ENCODE measurements around the gene U2AF2. TPM values are rescaled to one million over a fixed set of nuclear protein-coding genes. Genes with fewer than 3 reads are reported as not detected.

Gene U2AF2
- total and polyA plus RNA-seq, 4 donors, result 109 to 181 (median 132) TPM

DNA sequence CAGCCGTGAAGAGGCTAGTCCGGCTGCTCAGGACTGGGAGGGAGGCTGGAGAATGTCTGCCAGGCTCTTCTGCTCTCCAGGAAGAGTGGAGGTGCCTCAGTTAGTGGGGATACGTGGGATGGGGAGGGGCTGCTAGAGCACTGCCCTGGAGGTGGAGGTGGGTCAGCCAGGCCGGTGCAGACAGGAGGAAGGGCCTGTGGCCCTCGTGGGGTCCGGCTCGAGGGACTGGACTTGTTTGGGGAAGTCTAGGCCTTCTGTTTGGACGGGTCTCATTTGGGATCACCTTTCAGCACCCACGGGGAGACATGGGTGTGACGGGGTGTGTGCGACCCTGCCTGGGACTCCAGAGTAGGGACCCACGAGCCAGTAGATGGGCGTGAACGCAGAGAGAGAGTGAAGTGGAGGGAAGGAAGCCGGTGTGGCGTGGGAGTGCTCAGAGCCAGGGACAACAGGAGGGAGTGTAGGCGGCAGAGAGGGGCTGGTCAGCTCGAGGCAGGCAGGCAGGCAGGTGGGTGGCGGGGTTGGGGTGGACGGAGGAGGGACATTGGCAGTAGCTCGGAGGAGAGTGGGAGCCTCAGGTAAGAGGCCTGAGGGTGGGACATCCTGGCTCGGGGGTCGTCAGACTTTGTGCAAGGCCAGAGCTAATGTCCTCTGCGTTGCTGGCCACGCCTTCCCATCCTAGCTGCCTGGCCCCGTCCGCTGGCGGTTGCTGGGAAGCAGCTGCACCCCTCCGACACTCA lies 31.6 kb downstream of the U2AF2 start:
- H3K27me3 ChIP-seq (ENCODE audit: control insufficient read depth in 3 of 3, insufficient read depth in 3 of 3, low read length in 2 of 3), result no peaks in the 10 kb centered on the region
- no peak for TF ChIP-seq CTCF (IDR thresholded peaks at IDR 0.05; ENCODE audit: control extremely low read depth, extremely low read depth)
- H3K27ac ChIP-seq (ENCODE audit: low read depth in 1 of 2, low read length in 1 of 2), result no peak overlapping the region
- no peak for DNase-seq
- peaks cover 3 to 68% (median 29%) of the 10 kb centered on the region in 4 donors for H3K36me3 ChIP-seq (ENCODE audit: control insufficient read depth in 4 of 4, insufficient read depth in 4 of 4, low read length in 4 of 4)
- H3K9me3 ChIP-seq (ENCODE audit: control insufficient read depth in 4 of 4, insufficient read depth in 3 of 4, low read length in 3 of 4), result no peaks in the 10 kb centered on the region
- WGBS, 2 donors, result 92 to 94% methylated on average over 29 of the region's 29 CpGs
- ATAC-seq (ENCODE audit: insufficient read depth, low FRiP score), result no peak
- no peak overlapping the region for H3K9ac ChIP-seq (ENCODE audit: insufficient read depth in 1 of 2, low read length in 2 of 2)
- no peak overlapping the region for H3K4me3 ChIP-seq
- peaks cover 0 to 8% (median 0%) of the 10 kb centered on the region in 5 donors for H3K4me1 ChIP-seq (ENCODE audit: control insufficient read depth in 5 of 5, insufficient read depth in 5 of 5, low read length in 5 of 5)

GRCh38 chr19:55687281-55688201 lies 32.7 kb downstream of the U2AF2 start:
- no peak for TF ChIP-seq CTCF (IDR thresholded peaks at IDR 0.05; ENCODE audit: control extremely low read depth, extremely low read depth)
- Histone ChIP-seq H3K4me1 (ENCODE audit: control insufficient read depth in 5 of 5, insufficient read depth in 5 of 5, low read length in 5 of 5) (peaks cover 0 to 8% (median 0%) of the 10 kb centered on the region in 5 donors), H3K27me3 (ENCODE audit: control insufficient read depth in 3 of 3, insufficient read depth in 3 of 3, low read length in 2 of 3) (no peaks in the 10 kb centered on the region), H3K27ac (ENCODE audit: low read depth in 1 of 2, low read length in 1 of 2) (no peak overlapping the region), H3K36me3 (ENCODE audit: control insufficient read depth in 4 of 4, insufficient read depth in 4 of 4, low read length in 4 of 4) (peaks cover 3 to 73% (median 22%) of the 10 kb centered on the region in 4 donors), H3K4me3 (no peak overlapping the region), H3K9ac (ENCODE audit: insufficient read depth in 1 of 2, low read length in 2 of 2) (no peak overlapping the region), H3K9me3 (ENCODE audit: control insufficient read depth in 4 of 4, insufficient read depth in 3 of 4, low read length in 3 of 4) (no peaks in the 10 kb centered on the region)
- no peak for DNase-seq
- WGBS, 2 donors, result 92 to 98% methylated on average over 22 of the region's 22 CpGs
- ATAC-seq (ENCODE audit: insufficient read depth, low FRiP score), result no peak

GRCh38 chr19:55688422-55689218 lies 33.8 kb downstream of the U2AF2 start:
- no peak for TF ChIP-seq CTCF (IDR thresholded peaks at IDR 0.05; ENCODE audit: control extremely low read depth, extremely low read depth)
- no peak overlapping the region for H3K9ac ChIP-seq (ENCODE audit: insufficient read depth in 1 of 2, low read length in 2 of 2)
- WGBS, 2 donors, result 84% methylated on average over 26 to 27 of the region's 27 CpGs

More at GRCh38 chr19:55688422-55689218, 33.8 kb downstream of the U2AF2 start:
- no peak overlapping the region for H3K27ac ChIP-seq (ENCODE audit: low read depth in 1 of 2, low read length in 1 of 2)
- H3K4me1 ChIP-seq (ENCODE audit: control insufficient read depth in 5 of 5, insufficient read depth in 5 of 5, low read length in 5 of 5), result peaks cover 0 to 8% (median 0%) of the 10 kb centered on the region in 5 donors
- H3K9me3 ChIP-seq (ENCODE audit: control insufficient read depth in 4 of 4, insufficient read depth in 3 of 4, low read length in 3 of 4), result no peaks in the 10 kb centered on the region
- no peaks in the 10 kb centered on the region for H3K27me3 ChIP-seq (ENCODE audit: control insufficient read depth in 3 of 3, insufficient read depth in 3 of 3, low read length in 2 of 3)
- H3K36me3 ChIP-seq (ENCODE audit: control insufficient read depth in 4 of 4, insufficient read depth in 4 of 4, low read length in 4 of 4), result peaks cover 7 to 83% (median 21%) of the 10 kb centered on the region in 4 donors
- no peak overlapping the region for H3K4me3 ChIP-seq
- ATAC-seq (ENCODE audit: insufficient read depth, low FRiP score), result no peak
- DNase-seq, result no peak
